ENCODE data around the gene GATA5. TPM values are rescaled to one million over a fixed set of nuclear protein-coding genes. Genes with fewer than 3 reads are reported as not detected.

The GATA5 gene
- total and polyA plus RNA-seq, 10 of the 15 experiments (the other 5 are each of a cell fraction or from before 2014, with no cell fraction given), result not detected

GRCh38 chr20:62524505-62524911 lies 48.7 kb upstream of the GATA5 start:
- Histone ChIP-seq H3K36me3 (ENCODE audit: control insufficient read depth in 2 of 2, insufficient read depth in 2 of 2, low read length in 1 of 2) (no peaks in the 10 kb centered on the region), H2AFZ (ENCODE audit: control insufficient read depth, low read depth, low read length) (no peak overlapping the region), H3K4me2 (ENCODE audit: control insufficient read depth, insufficient read depth) (no peak overlapping the region), H3K9ac (ENCODE audit: control insufficient read depth, insufficient read depth, low read length) (no peak overlapping the region), H3K27ac (ENCODE audit: control insufficient read depth, insufficient read depth) (no peak overlapping the region), H3K4me1 (ENCODE audit: control insufficient read depth, insufficient read depth, low read length) (no peaks in the 10 kb centered on the region), H3K27me3 (replicated peaks in 1 of 2; ENCODE audit: control insufficient read depth in 2 of 2, insufficient read depth in 2 of 2, low read length in 1 of 2) (peaks cover 1 to 7% of the 10 kb centered on the region in 2 experiments; a peak in 3 of 4 replicates), H4K20me1 (ENCODE audit: control insufficient read depth, insufficient read depth) (no peaks in the 10 kb centered on the region), H3K9me3 (replicated peaks; ENCODE audit: control insufficient read depth, insufficient read depth, low read length) (no peaks in the 10 kb centered on the region), H3K79me2 (ENCODE audit: control insufficient read depth, insufficient read depth, low read length) (no peaks in the 10 kb centered on the region), H3K4me3 (no peak overlapping the region)
- WGBS (ENCODE audit: insufficient coverage, insufficient replicate concordance, low lambda C conversion rate, missing lambda C conversion rate), result 50% methylated on average over 10 of the region's 10 CpGs
- ATAC-seq, result no peak
- ChIA-PET CTCF (interaction anchor here (1.2 kb wide), 1 partner anchor 25 kb away, joined by 4 read pairs; no protein-coding TSS in a partner anchor), POLR2A (no interaction called here), RAD21 (ENCODE audit: unreplicated experiment) (no interaction called here), SMC1A (ENCODE audit: uncharacterized antibody, unreplicated experiment) (no interaction called here)
- FAIRE-seq, result no peak
- no peak for DNase-seq (ENCODE audit: low read depth, low spot score)
- BruUV-seq (replicated peaks), result no TSS peak
- in situ Hi-C loops (cut with MboI), result no loop called here
- intact Hi-C loops (cut with micrococcal nuclease; ENCODE audit: unreplicated experiment), result no loop called here
- TF ChIP-seq PKNOX1 (IDR thresholded peaks at IDR 0.05) (no peak), ATF7 (IDR thresholded peaks at IDR 0.05; ENCODE audit: low read depth) (no peak), ZSCAN29 (IDR thresholded peaks at IDR 0.05) (no peak), NR2C2 (IDR thresholded peaks at IDR 0.05; ENCODE audit: borderline replicate concordance, control insufficient read depth, insufficient read length, low read depth) (no peak), ELK1 (IDR thresholded peaks at IDR 0.05; ENCODE audit: low read depth, low read length) (no peak), RAD51 (IDR thresholded peaks at IDR 0.05) (no peak), PAX8 (IDR thresholded peaks at IDR 0.05) (no peak), EP300 (IDR thresholded peaks at IDR 0.05; ENCODE audit: borderline replicate concordance in 1 of 2, control insufficient read depth in 1 of 2, low read depth in 2 of 2, low read length in 2 of 2) (no peak), ZNF384 (IDR thresholded peaks at IDR 0.05; ENCODE audit: borderline replicate concordance, low read depth, low read length) (no peak), EED (IDR thresholded peaks at IDR 0.05; ENCODE audit: low read depth) (no peak), SUPT20H (IDR thresholded peaks at IDR 0.05; ENCODE audit: borderline replicate concordance, control insufficient read depth, low read depth, low read length) (no peak), USF1 (IDR thresholded peaks at IDR 0.05; ENCODE audit: borderline replicate concordance, extremely low read length, insufficient read depth, low read depth, low read length) (no peak), MEF2A (IDR thresholded peaks at IDR 0.05; ENCODE audit: insufficient read depth, low read depth, low read length) (no peak)
- TF ChIP-seq, protein P1, sequence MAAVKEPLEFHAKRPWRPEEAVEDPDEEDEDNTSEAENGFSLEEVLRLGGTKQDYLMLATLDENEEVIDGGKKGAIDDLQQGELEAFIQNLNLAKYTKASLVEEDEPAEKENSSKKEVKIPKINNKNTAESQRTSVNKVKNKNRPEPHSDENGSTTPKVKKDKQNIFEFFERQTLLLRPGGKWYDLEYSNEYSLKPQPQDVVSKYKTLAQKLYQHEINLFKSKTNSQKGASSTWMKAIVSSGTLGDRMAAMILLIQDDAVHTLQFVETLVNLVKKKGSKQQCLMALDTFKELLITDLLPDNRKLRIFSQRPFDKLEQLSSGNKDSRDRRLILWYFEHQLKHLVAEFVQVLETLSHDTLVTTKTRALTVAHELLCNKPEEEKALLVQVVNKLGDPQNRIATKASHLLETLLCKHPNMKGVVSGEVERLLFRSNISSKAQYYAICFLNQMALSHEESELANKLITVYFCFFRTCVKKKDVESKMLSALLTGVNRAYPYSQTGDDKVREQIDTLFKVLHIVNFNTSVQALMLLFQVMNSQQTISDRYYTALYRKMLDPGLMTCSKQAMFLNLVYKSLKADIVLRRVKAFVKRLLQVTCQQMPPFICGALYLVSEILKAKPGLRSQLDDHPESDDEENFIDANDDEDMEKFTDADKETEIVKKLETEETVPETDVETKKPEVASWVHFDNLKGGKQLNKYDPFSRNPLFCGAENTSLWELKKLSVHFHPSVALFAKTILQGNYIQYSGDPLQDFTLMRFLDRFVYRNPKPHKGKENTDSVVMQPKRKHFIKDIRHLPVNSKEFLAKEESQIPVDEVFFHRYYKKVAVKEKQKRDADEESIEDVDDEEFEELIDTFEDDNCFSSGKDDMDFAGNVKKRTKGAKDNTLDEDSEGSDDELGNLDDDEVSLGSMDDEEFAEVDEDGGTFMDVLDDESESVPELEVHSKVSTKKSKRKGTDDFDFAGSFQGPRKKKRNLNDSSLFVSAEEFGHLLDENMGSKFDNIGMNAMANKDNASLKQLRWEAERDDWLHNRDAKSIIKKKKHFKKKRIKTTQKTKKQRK (IDR thresholded peaks at IDR 0.05; ENCODE audit: low read depth, low read length), result no peak
- TF ChIP-seq, protein P2, sequence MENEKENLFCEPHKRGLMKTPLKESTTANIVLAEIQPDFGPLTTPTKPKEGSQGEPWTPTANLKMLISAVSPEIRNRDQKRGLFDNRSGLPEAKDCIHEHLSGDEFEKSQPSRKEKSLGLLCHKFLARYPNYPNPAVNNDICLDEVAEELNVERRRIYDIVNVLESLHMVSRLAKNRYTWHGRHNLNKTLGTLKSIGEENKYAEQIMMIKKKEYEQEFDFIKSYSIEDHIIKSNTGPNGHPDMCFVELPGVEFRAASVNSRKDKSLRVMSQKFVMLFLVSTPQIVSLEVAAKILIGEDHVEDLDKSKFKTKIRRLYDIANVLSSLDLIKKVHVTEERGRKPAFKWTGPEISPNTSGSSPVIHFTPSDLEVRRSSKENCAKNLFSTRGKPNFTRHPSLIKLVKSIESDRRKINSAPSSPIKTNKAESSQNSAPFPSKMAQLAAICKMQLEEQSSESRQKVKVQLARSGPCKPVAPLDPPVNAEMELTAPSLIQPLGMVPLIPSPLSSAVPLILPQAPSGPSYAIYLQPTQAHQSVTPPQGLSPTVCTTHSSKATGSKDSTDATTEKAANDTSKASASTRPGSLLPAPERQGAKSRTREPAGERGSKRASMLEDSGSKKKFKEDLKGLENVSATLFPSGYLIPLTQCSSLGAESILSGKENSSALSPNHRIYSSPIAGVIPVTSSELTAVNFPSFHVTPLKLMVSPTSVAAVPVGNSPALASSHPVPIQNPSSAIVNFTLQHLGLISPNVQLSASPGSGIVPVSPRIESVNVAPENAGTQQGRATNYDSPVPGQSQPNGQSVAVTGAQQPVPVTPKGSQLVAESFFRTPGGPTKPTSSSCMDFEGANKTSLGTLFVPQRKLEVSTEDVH (IDR thresholded peaks at IDR 0.05; ENCODE audit: low read depth, partially characterized antibody), result no peak
